ENCODE measurements around the gene KIF12.

The KIF12 gene

GRCh38 chr9:114069476-114070187, 29.5 kb downstream of the KIF12 start:
- DNase-seq (ENCODE audit: low read depth in 2 of 2, low spot score in 1 of 2), result no peak

GRCh38 chr9:114065304-114065703, 33.8 kb downstream of the KIF12 start:
- no peak for DNase-seq (ENCODE audit: low read depth in 2 of 2, low spot score in 1 of 2)

- no peak for DNase-seq (ENCODE audit: low read depth in 2 of 2, low spot score in 1 of 2)
Measured at GRCh38 chr9:114061830-114062474, 37.1 kb downstream of the KIF12 start.

- no peak for DNase-seq (ENCODE audit: low read depth in 2 of 2, low spot score in 1 of 2)
Measured at GRCh38 chr9:114061292-114061691, 37.8 kb downstream of the KIF12 start.

- no peak for DNase-seq (ENCODE audit: low read depth in 2 of 2, low spot score in 1 of 2)
Measured at GRCh38 chr9:114060711-114061110, 38.4 kb downstream of the KIF12 start.

- DNase-seq (ENCODE audit: low read depth in 2 of 2, low spot score in 1 of 2), result no peak
Measured at GRCh38 chr9:114060070-114060469, 39.0 kb downstream of the KIF12 start.

- DNase-seq (ENCODE audit: low read depth in 2 of 2, low spot score in 1 of 2), result no peak
Measured at GRCh38 chr9:114059047-114059803, 39.9 kb downstream of the KIF12 start.

- DNase-seq (ENCODE audit: low read depth in 2 of 2, low spot score in 1 of 2), result no peak
Measured at GRCh38 chr9:114058688-114059046, 40.4 kb downstream of the KIF12 start.

- DNase-seq (ENCODE audit: low read depth in 2 of 2, low spot score in 1 of 2), result no peak
Measured at GRCh38 chr9:114057161-114057885, 41.8 kb downstream of the KIF12 start.

- DNase-seq (ENCODE audit: low read depth in 2 of 2, low spot score in 1 of 2), result no peak
Measured at GRCh38 chr9:114056527-114056926, 42.6 kb downstream of the KIF12 start.

GRCh38 chr9:114055894-114056293, 43.2 kb downstream of the KIF12 start:
- no peak for DNase-seq (ENCODE audit: low read depth in 2 of 2, low spot score in 1 of 2)

- no peak for DNase-seq (ENCODE audit: low read depth in 2 of 2, low spot score in 1 of 2)
Measured at GRCh38 chr9:114055061-114055460, 44.0 kb downstream of the KIF12 start.

GRCh38 chr9:114054191-114054690, 44.9 kb downstream of the KIF12 start:
- DNase-seq (ENCODE audit: low read depth in 2 of 2, low spot score in 1 of 2), result no peak

- DNase-seq (ENCODE audit: low read depth in 2 of 2, low spot score in 1 of 2), result no peak
Measured at GRCh38 chr9:114053246-114054005, 45.7 kb downstream of the KIF12 start.

GRCh38 chr9:114051706-114052105, 47.4 kb downstream of the KIF12 start:
- DNase-seq (ENCODE audit: low read depth in 2 of 2, low spot score in 1 of 2), result no peak

- no peak for DNase-seq (ENCODE audit: low read depth in 2 of 2, low spot score in 1 of 2)
Measured at GRCh38 chr9:114051281-114051680, 47.8 kb downstream of the KIF12 start.

- no peak for DNase-seq (ENCODE audit: low read depth in 2 of 2, low spot score in 1 of 2)
Measured at GRCh38 chr9:114050646-114051045, 48.4 kb downstream of the KIF12 start.

GRCh38 chr9:114050226-114050568, 48.9 kb downstream of the KIF12 start:
- no peak for DNase-seq (ENCODE audit: low read depth in 2 of 2, low spot score in 1 of 2)

- no peak for DNase-seq (ENCODE audit: low read depth in 2 of 2, low spot score in 1 of 2)
Measured at GRCh38 chr9:114049441-114050225, 49.5 kb downstream of the KIF12 start.
